Ishikawa (cell line): ENCODE data around the gene USP37.

Source experiments
- CEBPB ChIP-seq: IDR thresholded peaks from 2 replicates; pipeline ENCODE4 v1.6.1; 2012
- CREB1 ChIP-seq: IDR thresholded peaks from 2 replicates; pipeline ENCODE4 v1.6.1; 2012; ENCODE audit warnings: low read depth
- EGR1 ChIP-seq: IDR thresholded peaks from 2 replicates; pipeline ENCODE4 v1.6.1; 2012
- EP300 ChIP-seq: IDR thresholded peaks from 2 replicates; pipeline ENCODE4 v1.6.1; 2012; ENCODE audit warnings: borderline replicate concordance
- FOXM1 ChIP-seq: IDR thresholded peaks from 2 replicates; pipeline ENCODE4 v1.6.1; 2012; ENCODE audit warnings: low read depth, borderline replicate concordance
- MAX ChIP-seq: IDR thresholded peaks from 2 replicates; pipeline ENCODE4 v1.6.1; 2012
- NFIC ChIP-seq: IDR thresholded peaks from 2 replicates; pipeline ENCODE4 v1.6.1; 2012
- RAD21 ChIP-seq: IDR thresholded peaks from 2 replicates; pipeline ENCODE4 v1.6.1; 2012; ENCODE audit warnings: low read depth
- REST ChIP-seq: IDR thresholded peaks from 2 replicates; pipeline ENCODE4 v1.6.1; 2012; ENCODE audit warnings: low read depth, mild to moderate bottlenecking
- TAF1 ChIP-seq: IDR thresholded peaks from 2 replicates; pipeline ENCODE4 v1.6.1; 2012; ENCODE audit warnings: low read depth, mild to moderate bottlenecking
- TCF12 ChIP-seq: IDR thresholded peaks from 2 replicates; pipeline ENCODE4 v1.6.1; 2012; ENCODE audit warnings: low read depth
- TEAD4 ChIP-seq: IDR thresholded peaks from 2 replicates; pipeline ENCODE4 v1.6.1; 2012
- USF1 ChIP-seq: IDR thresholded peaks from 2 replicates; pipeline ENCODE4 v1.6.1; 2012
- YY1 ChIP-seq: IDR thresholded peaks from 2 replicates; pipeline ENCODE4 v1.6.1; 2012; ENCODE audit warnings: low read depth
- ZBTB7A ChIP-seq: IDR thresholded peaks from 2 replicates; pipeline ENCODE4 v1.6.1; 2012; ENCODE audit warnings: low read depth

The USP37 gene

GRCh38 chr2:218566296-218566695 lies 1.9 kb downstream of the USP37 start:
- TF ChIP-seq MAX: no peak
- no peak for TF ChIP-seq RAD21
- no peak for TF ChIP-seq USF1
- no peak for TF ChIP-seq CEBPB
- TF ChIP-seq YY1: no peak
- no peak for TF ChIP-seq FOXM1

GRCh38 chr2:218564056-218564455 lies 4.1 kb downstream of the USP37 start:
- no peak for TF ChIP-seq YY1
- TF ChIP-seq EGR1: no peak
- TF ChIP-seq TCF12: no peak
- TF ChIP-seq EP300: no peak
- TF ChIP-seq CREB1: no peak
- TF ChIP-seq NFIC: no peak
- TF ChIP-seq USF1: no peak
- no peak for TF ChIP-seq CEBPB
- no peak for TF ChIP-seq MAX
- TF ChIP-seq TEAD4: no peak
- no peak for TF ChIP-seq FOXM1
- TF ChIP-seq ZBTB7A: no peak
- TF ChIP-seq REST: no peak
- TF ChIP-seq RAD21: no peak
- TF ChIP-seq TAF1: no peak

- TF ChIP-seq CEBPB (no peak), USF1 (no peak), RAD21 (no peak), TEAD4 (no peak), YY1 (no peak), TAF1 (no peak), MAX (no peak), TCF12 (no peak), NFIC (no peak), ZBTB7A (no peak), CREB1 (no peak), EP300 (no peak), REST (no peak), FOXM1 (no peak), EGR1 (no peak)
Observed at GRCh38 chr2:218558986-218559385, 9.2 kb downstream of the USP37 start.

GRCh38 chr2:218557941-218558340 lies 10.2 kb downstream of the USP37 start:
- no peak for TF ChIP-seq TCF12
- TF ChIP-seq RAD21: no peak
- no peak for TF ChIP-seq CEBPB
- no peak for TF ChIP-seq ZBTB7A
- TF ChIP-seq USF1: no peak
- no peak for TF ChIP-seq YY1
- TF ChIP-seq EGR1: no peak
- no peak for TF ChIP-seq CREB1
- no peak for TF ChIP-seq EP300
- TF ChIP-seq TEAD4: no peak
- TF ChIP-seq TAF1: no peak
- TF ChIP-seq FOXM1: no peak
- TF ChIP-seq REST: no peak
